ENCODE results near the gene TGFBR3.

The TGFBR3 gene

GRCh38 chr1:91833946-91834345 is 52.0 kb downstream of the TGFBR3 start:
- Histone ChIP-seq H4K20me1 (ENCODE audit: insufficient read depth) (no peaks in the 10 kb centered on the region), H3K9ac (no peak overlapping the region), H3K36me3 (ENCODE audit: insufficient read depth) (no peaks in the 10 kb centered on the region), H3K4me3 (IDR thresholded peaks at IDR 0.05; ENCODE audit: insufficient read depth, low read depth, low read length) (no peak overlapping the region), H3K4me2 (no peak overlapping the region), H3K27me3 (ENCODE audit: insufficient read depth, low read depth) (no peaks in the 10 kb centered on the region), H3K4me1 (ENCODE audit: low read depth, poor library complexity, severe bottlenecking) (no peaks in the 10 kb centered on the region), H2AFZ (ENCODE audit: low read depth) (no peak overlapping the region), H3K79me2 (ENCODE audit: insufficient read depth, low read depth) (no peaks in the 10 kb centered on the region), H3K27ac (no peak overlapping the region)
- no peak for TF ChIP-seq CTCF (conservative IDR thresholded peaks at IDR 0.05; ENCODE audit: low read depth, low read length)

GRCh38 chr1:91831132-91831930 is 54.6 kb downstream of the TGFBR3 start:
- Histone ChIP-seq H3K4me1 (ENCODE audit: low read depth, poor library complexity, severe bottlenecking) (no peaks in the 10 kb centered on the region), H2AFZ (ENCODE audit: low read depth) (no peak overlapping the region), H3K4me2 (no peak overlapping the region), H3K27ac (no peak overlapping the region), H3K36me3 (ENCODE audit: insufficient read depth) (no peaks in the 10 kb centered on the region), H3K4me3 (IDR thresholded peaks at IDR 0.05; ENCODE audit: insufficient read depth, low read depth, low read length) (no peak overlapping the region), H3K27me3 (ENCODE audit: insufficient read depth, low read depth) (no peaks in the 10 kb centered on the region), H3K9ac (no peak overlapping the region), H3K79me2 (ENCODE audit: insufficient read depth, low read depth) (no peaks in the 10 kb centered on the region), H4K20me1 (ENCODE audit: insufficient read depth) (no peaks in the 10 kb centered on the region)
- no peak for TF ChIP-seq CTCF (conservative IDR thresholded peaks at IDR 0.05; ENCODE audit: low read depth, low read length)

GRCh38 chr1:91830242-91831131 is 55.5 kb downstream of the TGFBR3 start:
- H3K36me3 ChIP-seq (ENCODE audit: insufficient read depth), result no peaks in the 10 kb centered on the region
- no peak overlapping the region for H3K27ac ChIP-seq
- H3K4me3 ChIP-seq (IDR thresholded peaks at IDR 0.05; ENCODE audit: insufficient read depth, low read depth, low read length), result no peak overlapping the region
- H3K79me2 ChIP-seq (ENCODE audit: insufficient read depth, low read depth), result no peaks in the 10 kb centered on the region
- H3K9ac ChIP-seq, result no peak overlapping the region
- no peak for TF ChIP-seq CTCF (conservative IDR thresholded peaks at IDR 0.05; ENCODE audit: low read depth, low read length)
- no peak overlapping the region for H3K4me2 ChIP-seq
- H3K4me1 ChIP-seq (ENCODE audit: low read depth, poor library complexity, severe bottlenecking), result no peaks in the 10 kb centered on the region
- no peaks in the 10 kb centered on the region for H3K27me3 ChIP-seq (ENCODE audit: insufficient read depth, low read depth)
- H2AFZ ChIP-seq (ENCODE audit: low read depth), result no peak overlapping the region
- H4K20me1 ChIP-seq (ENCODE audit: insufficient read depth), result no peaks in the 10 kb centered on the region

- H3K27me3 ChIP-seq (ENCODE audit: insufficient read depth, low read depth), result no peaks in the 10 kb centered on the region
- H2AFZ ChIP-seq (ENCODE audit: low read depth), result no peak overlapping the region
- TF ChIP-seq CTCF (conservative IDR thresholded peaks at IDR 0.05; ENCODE audit: low read depth, low read length), result no peak
- H3K27ac ChIP-seq, result no peak overlapping the region
- no peaks in the 10 kb centered on the region for H3K36me3 ChIP-seq (ENCODE audit: insufficient read depth)
- H4K20me1 ChIP-seq (ENCODE audit: insufficient read depth), result no peaks in the 10 kb centered on the region
- no peak overlapping the region for H3K9ac ChIP-seq
- H3K4me1 ChIP-seq (ENCODE audit: low read depth, poor library complexity, severe bottlenecking), result no peaks in the 10 kb centered on the region
- no peak overlapping the region for H3K4me3 ChIP-seq (IDR thresholded peaks at IDR 0.05; ENCODE audit: insufficient read depth, low read depth, low read length)
- H3K4me2 ChIP-seq, result no peak overlapping the region
- no peaks in the 10 kb centered on the region for H3K79me2 ChIP-seq (ENCODE audit: insufficient read depth, low read depth)
These were observed 56.4 kb downstream of the TGFBR3 start for GRCh38 chr1:91829293-91830153.
